H1 (cell line): ENCODE results near the gene TSPOAP1. TPM values are rescaled to one million over a fixed set of nuclear protein-coding genes. Genes with fewer than 3 reads are reported as not detected.

Experiments
- CTCF ChIA-PET: fragments of 300-600 bp; sonication (Branson Sonifier 250); formaldehyde crosslinking; loops from one replicate; lab custom pipeline; 2021; ENCODE audit not compliant: partially characterized antibody; lab: Charles Lee
- POLR2A ChIA-PET: fragments of 300-600 bp; sonication (Branson Sonifier 250); formaldehyde crosslinking; loops from one replicate; lab custom pipeline; 2021; ENCODE audit warnings: inconsistent platforms; ENCODE audit not compliant: partially characterized antibody; lab: Charles Lee
- DNase-seq, 2 experiments: peaks; one replicate each; pipeline versions ENCODE4 v3.0.0 to v3.0.0-alpha.2; 2010 to 2022; ENCODE audit warnings: low spot score in 2 of 2, low read depth in 1 of 2, mixed read lengths in 1 of 2
- FAIRE-seq: peaks from 2 replicates; lab custom pipeline; 2011; peaks lifted over from hg19 to GRCh38; lab: Jason Lieb, UNC
- H2AFZ ChIP-seq: 2 replicates; pipeline ENCODE4 v1.8.1; 2012; ENCODE audit warnings: low read length, inconsistent platforms
- H2AK5ac ChIP-seq: 2 replicates; pipeline ENCODE4 v1.6.1; 2013; ENCODE audit warnings: low read depth, low read length
- H2BK120ac ChIP-seq: replicated peaks from 2 replicates; pipeline ENCODE3; 2013; ENCODE audit warnings: low read depth, low read length, inconsistent platforms
- H2BK12ac ChIP-seq: 2 replicates; pipeline ENCODE4 v1.6.1; 2013; ENCODE audit warnings: low read depth, low read length
- H2BK15ac ChIP-seq: 2 replicates; pipeline ENCODE4 v1.6.1; 2013; ENCODE audit warnings: low read length
- H2BK20ac ChIP-seq: 2 replicates; pipeline ENCODE4 v1.6.1; 2013; ENCODE audit warnings: low read length
- H2BK5ac ChIP-seq: 2 replicates; pipeline ENCODE4 v1.6.1; 2013; ENCODE audit warnings: low read depth, low read length
- H3K14ac ChIP-seq: 2 replicates; pipeline ENCODE4 v1.6.1; 2013; ENCODE audit warnings: inconsistent platforms; ENCODE audit not compliant: insufficient read length
- H3K18ac ChIP-seq: 2 replicates; pipeline ENCODE4 v1.6.1; 2013; ENCODE audit warnings: low read length; ENCODE audit errors: extremely low read depth
- H3K23ac ChIP-seq: 2 replicates; pipeline ENCODE4 v1.6.1; 2013; ENCODE audit warnings: inconsistent platforms; ENCODE audit not compliant: insufficient read length
- H3K23me2 ChIP-seq: 2 replicates; pipeline ENCODE4 v1.6.1; 2013; ENCODE audit warnings: low read depth, low read length
- H3K27ac ChIP-seq: 2 replicates; pipeline ENCODE4 v1.6.1; 2011; ENCODE audit warnings: low read depth, low read length, inconsistent platforms
- H3K27me3 ChIP-seq, 4 experiments: replicated peaks in 1 of 4; 1 replicate in 1 of 4; 2 replicates in 3 of 4; pipeline versions ENCODE4 v1.6.1 to v1.8.1; 2011 to 2013; ENCODE audit warnings: low read length in 3 of 4, mild to moderate bottlenecking in 3 of 4, inconsistent platforms in 2 of 4, mixed read lengths in 2 of 4, moderate library complexity in 1 of 4; ENCODE audit not compliant: control insufficient read depth in 3 of 4, insufficient read depth in 3 of 4; ENCODE audit errors: extremely low read depth in 1 of 4
- H3K36me3 ChIP-seq, 4 experiments: 2 replicates each; pipeline versions ENCODE4 v1.6.1 to v1.8.1; 2011 to 2013; ENCODE audit warnings: mild to moderate bottlenecking in 4 of 4, low read length in 3 of 4, moderate library complexity in 2 of 4, control low read depth in 1 of 4, inconsistent platforms in 1 of 4; ENCODE audit not compliant: insufficient read depth in 4 of 4, control insufficient read depth in 2 of 4
- H3K4ac ChIP-seq: replicated peaks from 2 replicates; pipeline ENCODE3; 2013; ENCODE audit warnings: low read length, low read depth, mixed read lengths, inconsistent platforms; ENCODE audit not compliant: insufficient read length
- H3K4me1 ChIP-seq, 4 experiments: replicated peaks in 1 of 4; 1 replicate in 1 of 4; 2 replicates in 3 of 4; pipeline versions ENCODE4 v1.6.1 to v1.8.1; 2011 to 2013; ENCODE audit warnings: low read length in 3 of 4, inconsistent platforms in 2 of 4, mixed read lengths in 1 of 4; ENCODE audit not compliant: insufficient read depth in 4 of 4, control insufficient read depth in 3 of 4
- H3K4me2 ChIP-seq, 2 experiments: 2 replicates each; pipeline versions ENCODE4 v1.6.1 to v1.8.1; 2011 to 2013; ENCODE audit warnings: low read depth in 2 of 2, low read length in 2 of 2, control low read depth in 1 of 2, inconsistent platforms in 1 of 2, mild to moderate bottlenecking in 1 of 2; ENCODE audit not compliant: insufficient read depth in 1 of 2
- H3K4me3 ChIP-seq, 4 experiments: fragments of 200-600, 300-600 bp in 1 of 4; sonication (generic), shearing (Covaris generic), sonication (Bioruptor Twin) in 1 of 4; 2 replicates each; pipeline versions ENCODE4 v1.5.1 to v1.8.1; 2011 to 2016; ENCODE audit warnings: low read length in 4 of 4, low read depth in 3 of 4, control low read depth in 2 of 4, inconsistent platforms in 2 of 4, mild to moderate bottlenecking in 2 of 4, mixed read lengths in 1 of 4, moderate library complexity in 1 of 4; ENCODE audit not compliant: insufficient read depth in 2 of 4; ENCODE audit errors: extremely low read depth in 1 of 4
- H3K56ac ChIP-seq: replicated peaks from 2 replicates; pipeline ENCODE3; 2013; ENCODE audit warnings: low read depth, mild to moderate bottlenecking, mixed read lengths, low read length, inconsistent platforms; ENCODE audit not compliant: insufficient read length
- H3K79me1 ChIP-seq: 2 replicates; pipeline ENCODE4 v1.6.1; 2013; ENCODE audit warnings: low read depth, low read length, control low read depth
- H3K79me2 ChIP-seq, 2 experiments: 2 replicates each; pipeline versions ENCODE4 v1.6.1 to v1.8.1; 2012 to 2013; ENCODE audit warnings: low read length in 2 of 2, mild to moderate bottlenecking in 2 of 2, inconsistent platforms in 1 of 2; ENCODE audit not compliant: insufficient read depth in 2 of 2, control insufficient read depth in 1 of 2
- H3K9ac ChIP-seq, 4 experiments: replicated peaks in 1 of 4; 1 replicate in 1 of 4; 2 replicates in 3 of 4; pipeline versions ENCODE4 v1.6.1 to v1.8.1; 2011 to 2013; ENCODE audit warnings: low read depth in 3 of 4, low read length in 3 of 4, control low read depth in 2 of 4, mild to moderate bottlenecking in 2 of 4, moderate library complexity in 2 of 4, inconsistent platforms in 1 of 4; ENCODE audit errors: extremely low read depth in 1 of 4
- H3K9me3 ChIP-seq, 2 experiments: 2 replicates each; pipeline versions ENCODE4 v1.6.1 to v1.8.1; 2012 to 2013; ENCODE audit warnings: mild to moderate bottlenecking in 2 of 2, moderate library complexity in 2 of 2, control low read depth in 1 of 2, inconsistent platforms in 1 of 2, low read depth in 1 of 2, low read length in 1 of 2, mixed read lengths in 1 of 2; ENCODE audit not compliant: insufficient read depth in 2 of 2
- H4K20me1 ChIP-seq, 2 experiments: replicated peaks in 1 of 2; 2 replicates each; pipeline versions ENCODE3 to v1.8.1; 2011 to 2013; ENCODE audit warnings: inconsistent platforms in 2 of 2, low read length in 2 of 2, mild to moderate bottlenecking in 1 of 2; ENCODE audit not compliant: insufficient read depth in 2 of 2, control insufficient read depth in 1 of 2
- H4K5ac ChIP-seq: 2 replicates; pipeline ENCODE4 v1.6.1; 2013; ENCODE audit warnings: low read length, low read depth, mixed read lengths, inconsistent platforms; ENCODE audit not compliant: insufficient read length
- H4K8ac ChIP-seq: 2 replicates; pipeline ENCODE4 v1.8.0; 2013; ENCODE audit warnings: mild to moderate bottlenecking, moderate library complexity, low read length, inconsistent platforms; ENCODE audit not compliant: insufficient read depth; ENCODE audit errors: extremely low read depth
- H4K91ac ChIP-seq: replicated peaks from 2 replicates; pipeline ENCODE3; 2013; ENCODE audit warnings: low read length, mixed read lengths, inconsistent platforms; ENCODE audit not compliant: insufficient read length
- ASH2L ChIP-seq: fragments of 200-600, 300-600 bp; sonication (generic); IDR thresholded peaks from one replicate; pipeline ENCODE4 v1.7.1; 2017; ENCODE audit warnings: low read length
- CBX5 ChIP-seq: fragments of 300-800, 300-1000 bp; sonication (generic); IDR thresholded peaks from 2 replicates; pipeline ENCODE4 v1.7.1; 2016; ENCODE audit warnings: antibody characterized with exemption, low read length, low read depth
- CHD2 ChIP-seq: IDR thresholded peaks from 2 replicates; pipeline ENCODE4 v1.6.1; 2012; ENCODE audit warnings: low read length, improper control_type of control experiment
- CTBP2 ChIP-seq: IDR thresholded peaks from 2 replicates; pipeline ENCODE4 v1.7.0; 2011; ENCODE audit warnings: borderline replicate concordance, mild to moderate bottlenecking, moderate library complexity, mixed read lengths, low read length; ENCODE audit not compliant: insufficient read depth, insufficient read length
- GABPA ChIP-seq: IDR thresholded peaks from 2 replicates; pipeline ENCODE4 v1.6.1; 2011; ENCODE audit warnings: mild to moderate bottlenecking, low read length, moderate library complexity, borderline replicate concordance; ENCODE audit not compliant: insufficient read depth
- JUND ChIP-seq: IDR thresholded peaks from 2 replicates; pipeline ENCODE4 v1.6.1; 2011; ENCODE audit warnings: mild to moderate bottlenecking, improper control_type of control experiment, low read length
- NANOG ChIP-seq: IDR thresholded peaks from 2 replicates; pipeline ENCODE4 v1.6.1; 2011; ENCODE audit warnings: low read length, low read depth, mild to moderate bottlenecking, inconsistent platforms; ENCODE audit not compliant: insufficient read depth, poor library complexity, severe bottlenecking
- SUZ12 ChIP-seq: fragments of 200-600 bp; sonication (generic); IDR thresholded peaks from 2 replicates; pipeline ENCODE4 v1.6.1; 2012; ENCODE audit warnings: mild to moderate bottlenecking, inconsistent platforms, low read length, moderate library complexity, mixed read lengths
- TAF7 ChIP-seq: optimal IDR thresholded peaks from 2 replicates; pipeline ENCODE3; 2011; ENCODE audit warnings: low read depth, mild to moderate bottlenecking, inconsistent platforms, low read length, moderate library complexity, borderline replicate concordance
- TEAD4 ChIP-seq: IDR thresholded peaks from 2 replicates; pipeline ENCODE4 v1.6.1; 2012; ENCODE audit warnings: low read depth, low read length, inconsistent platforms, mixed read lengths
- WGBS, 2 experiments: shearing (Covaris generic) in 1 of 2; methylation state at CpG; one replicate each; pipeline versions ENCODE4 v1.1.6 to v1.1.7; 2013 to 2015; ENCODE audit warnings: low lambda C conversion rate in 2 of 2, mixed read lengths in 2 of 2, inconsistent platforms in 1 of 2, low coverage in 1 of 2, missing lambda C conversion rate in 1 of 2; ENCODE audit not compliant: insufficient replicate concordance in 2 of 2, insufficient coverage in 1 of 2, insufficient read length in 1 of 2; ENCODE audit errors: extremely low coverage in 1 of 2, missing lambda C conversion rate in 1 of 2; 5-methylcytosine and 5-hydroxymethylcytosine counted together
- polyA plus RNA-seq, 7 experiments: library from polyadenylated mRNA; depleted of rRNA in 3 of 7; stranded (reverse) in 5 of 7; unstranded in 2 of 7; fragments of >200 nt in 5 of 7; fragments of 200-250 nt in 2 of 7; gene quantifications; 1 replicate in 5 of 7; 2 replicates in 1 of 7; 4 replicates in 1 of 7; pipeline versions ENCODE4 v1.2.1 to v1.2.3, GENCODE V29; 2011 to 2013; ENCODE audit warnings: missing spikeins in 2 of 7, mixed read lengths in 2 of 7
- total RNA-seq: library from RNA; stranded (reverse); fragmentation: NEBNext Ultra II Directional; extraction: Animal tissue kit (Norgen Biotek cat#: 25700); gene quantifications from 2 replicates; pipeline ENCODE4 v1.2.1, GENCODE V29; 2021

TSPOAP1 gene
- total and polyA plus RNA-seq, 2 of the 8 experiments (the other 6 are each of a cell fraction or from before 2014, with no cell fraction given), result 7.6 to 9.2 TPM

- Histone ChIP-seq H3K27me3 (peaks cover 0 to 20% (median 12%) of the 10 kb centered on the region in 4 experiments; a peak in 5 of 7 replicates), H2AK5ac (no peak overlapping the region), H3K27ac (no peak overlapping the region), H3K79me2 (no peaks in the 10 kb centered on the region), H3K23ac (no peak overlapping the region), H4K5ac (no peak overlapping the region)
- WGBS, 2 experiments, result 36% methylated on average over 10 of the region's 13 CpGs; no CpG with 5 or more reads in 1 of the 2 experiments
- no peak for DNase-seq
- no peak for TF ChIP-seq NANOG
- no peak for TF ChIP-seq TEAD4
- no peak for TF ChIP-seq ASH2L
- no peak for TF ChIP-seq GABPA
- no peak for TF ChIP-seq SUZ12
- no peak for TF ChIP-seq JUND
- no peak for TF ChIP-seq CTBP2
- no peak for TF ChIP-seq TAF7
- TF ChIP-seq CHD2, result no peak
- no peak for TF ChIP-seq CBX5
- TF ChIP-seq, all 59 proteins: peak for 0
- H3K14ac ChIP-seq, result no peak overlapping the region
- ChIA-PET POLR2A (interaction anchor here (2.0 to 7.9 kb wide), 3 partner anchors 14 to 27 kb away, joined by 8 to 66 read pairs (median 46); partner anchors contain the start of gene SUPT4H1), CTCF (interaction anchor here (1.0 to 21.9 kb wide), 6 partner anchors 15 to 197 kb away, joined by 3 to 384 read pairs (median 4); no protein-coding TSS in a partner anchor)
- peak overlapping the region in 2 of 4 experiments; percentile 38 to 51; a peak in 3 of 7 replicates for H3K9ac ChIP-seq
- no peak overlapping the region; the same call in 1 of the 2 replicates for H2BK5ac ChIP-seq
- H3K23me2 ChIP-seq, result peaks cover 12% of the 10 kb centered on the region
- no peak overlapping the region; the same call in 1 of the 2 replicates for H3K18ac ChIP-seq
- H4K8ac ChIP-seq, result peak overlapping the region; percentile 53
- no peaks in the 10 kb centered on the region for H3K36me3 ChIP-seq
- H2BK15ac ChIP-seq, result no peak overlapping the region
- no peak overlapping the region for H2BK12ac ChIP-seq
- H3K56ac ChIP-seq, result no peak overlapping the region
- H3K9me3 ChIP-seq, result no peaks in the 10 kb centered on the region
- H4K20me1 ChIP-seq, result peaks cover 0 to 2% of the 10 kb centered on the region in 2 experiments
- peaks cover 0 to 26% (median 18%) of the 10 kb centered on the region in 4 experiments; a peak in 6 of 7 replicates for H3K4me1 ChIP-seq
- H4K91ac ChIP-seq, result peak overlapping the region; percentile 20
- H3K4ac ChIP-seq, result no peak overlapping the region
- H2BK20ac ChIP-seq, result no peak overlapping the region
- no peak for FAIRE-seq
- H3K79me1 ChIP-seq, result no peaks in the 10 kb centered on the region
- peak overlapping the region; percentile 63; the same call in 1 of the 2 replicates for H2AFZ ChIP-seq
- H3K4me2 ChIP-seq, result peak overlapping the region; percentile 82 to 99
- H2BK120ac ChIP-seq, result no peak overlapping the region
- H3K4me3 ChIP-seq, result peak overlapping the region; percentile 41 to 79 (median 68)
These were observed 4.6 kb downstream of the TSPOAP1 start for GRCh38 chr17:58324056-58324408.
